GM18951 (cell line): ENCODE results near the gene PSENEN.

Experiments used
- POLR2A ChIP-seq: IDR thresholded peaks from 4 replicates; pipeline ENCODE4 v1.6.1; 2011; ENCODE audit warnings: mild to moderate bottlenecking; ENCODE audit not compliant: insufficient read length, insufficient read depth; ENCODE audit errors: extremely low read depth
- in situ Hi-C: fragments of 300-500 bp; cut with MboI; formaldehyde crosslinking; loops from one replicate; pipeline ENCODE4 v1.12.0; 2022; ENCODE audit warnings: low sequenced_read_pairs, mixed read lengths, inconsistent platforms; ENCODE audit not compliant: unreplicated experiment

PSENEN gene

GRCh38 chr19:35781650-35782049 lies 36.2 kb downstream of the PSENEN start:
- no peak for TF ChIP-seq POLR2A
- in situ Hi-C loops: no loop called here

- TF ChIP-seq POLR2A: no peak
- in situ Hi-C loops: no loop called here
These were observed 37.1 kb downstream of the PSENEN start for GRCh38 chr19:35782589-35782988.

GRCh38 chr19:35783469-35784434 lies 38.3 kb downstream of the PSENEN start:
- TF ChIP-seq POLR2A: no peak
- in situ Hi-C loops: no loop called here

DNA sequence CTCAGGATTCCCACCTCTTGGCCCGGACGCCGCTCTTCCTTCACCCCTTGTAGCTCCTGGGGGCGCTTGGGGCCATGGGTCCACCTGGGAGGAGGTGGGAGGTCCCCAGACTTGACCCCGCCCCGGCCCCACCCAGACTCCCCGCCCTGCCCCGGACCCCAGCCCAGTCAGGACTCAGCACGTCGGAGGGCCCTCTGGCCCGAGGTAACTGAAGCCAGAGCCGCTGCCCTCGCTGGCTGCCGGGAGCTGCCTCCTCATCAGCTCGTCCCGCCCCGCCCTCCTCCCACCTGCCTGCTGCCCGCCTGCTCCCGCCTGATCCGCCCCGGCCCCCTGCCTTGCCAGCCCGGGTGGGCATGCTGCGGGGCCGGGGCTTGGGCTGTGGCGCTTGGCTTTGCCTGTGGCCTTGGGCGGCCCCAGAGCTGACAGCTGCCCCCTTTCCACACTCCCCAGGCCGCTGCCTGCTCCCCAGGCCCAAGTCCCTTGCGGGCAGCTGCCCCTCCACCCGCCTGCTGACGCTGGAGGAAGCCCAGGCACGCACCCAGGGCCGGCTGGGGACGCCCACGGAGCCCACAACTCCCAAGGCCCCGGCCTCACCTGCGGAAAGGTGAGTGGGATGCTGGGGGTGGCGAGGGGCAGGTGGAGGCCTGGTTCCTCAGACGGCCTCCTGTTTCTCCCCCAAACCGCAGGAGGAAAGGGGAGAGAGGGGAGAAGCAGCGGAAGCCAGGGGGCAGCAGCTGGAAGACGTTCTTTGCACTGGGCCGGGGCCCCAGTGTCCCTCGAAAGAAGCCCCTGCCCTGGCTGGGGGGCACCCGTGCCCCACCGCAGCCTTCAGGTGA lies 39.3 kb downstream of the PSENEN start:
- no peak for TF ChIP-seq POLR2A
- in situ Hi-C loops: no loop called here

GRCh38 chr19:35785339-35785627 lies 39.8 kb downstream of the PSENEN start:
- no peak for TF ChIP-seq POLR2A
- in situ Hi-C loops: no loop called here

- no peak for TF ChIP-seq POLR2A
- in situ Hi-C loops: no loop called here
These were observed 41.1 kb downstream of the PSENEN start for GRCh38 chr19:35786299-35787160.

DNA sequence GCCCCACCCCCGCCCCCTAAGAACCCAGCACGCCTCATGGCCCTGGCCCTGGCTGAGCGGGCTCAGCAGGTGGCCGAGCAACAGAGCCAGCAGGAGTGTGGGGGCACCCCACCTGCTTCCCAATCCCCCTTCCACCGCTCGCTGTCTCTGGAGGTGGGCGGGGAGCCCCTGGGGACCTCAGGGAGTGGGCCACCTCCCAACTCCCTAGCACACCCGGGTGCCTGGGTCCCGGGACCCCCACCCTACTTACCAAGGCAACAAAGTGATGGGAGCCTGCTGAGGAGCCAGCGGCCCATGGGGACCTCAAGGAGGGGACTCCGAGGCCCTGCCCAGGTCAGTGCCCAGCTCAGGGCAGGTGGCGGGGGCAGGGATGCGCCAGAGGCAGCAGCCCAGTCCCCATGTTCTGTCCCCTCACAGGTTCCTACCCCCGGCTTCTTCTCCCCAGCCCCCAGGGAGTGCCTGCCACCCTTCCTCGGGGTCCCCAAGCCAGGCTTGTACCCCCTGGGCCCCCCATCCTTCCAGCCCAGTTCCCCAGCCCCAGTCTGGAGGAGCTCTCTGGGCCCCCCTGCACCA lies 41.9 kb downstream of the PSENEN start:
- TF ChIP-seq POLR2A: no peak
- in situ Hi-C loops: no loop called here

- in situ Hi-C loops: no loop called here
- TF ChIP-seq POLR2A: no peak
These were observed 42.9 kb downstream of the PSENEN start for GRCh38 chr19:35788205-35788960.

GRCh38 chr19:35789195-35789977 lies 43.9 kb downstream of the PSENEN start:
- no peak for TF ChIP-seq POLR2A
- in situ Hi-C loops: no loop called here

DNA sequence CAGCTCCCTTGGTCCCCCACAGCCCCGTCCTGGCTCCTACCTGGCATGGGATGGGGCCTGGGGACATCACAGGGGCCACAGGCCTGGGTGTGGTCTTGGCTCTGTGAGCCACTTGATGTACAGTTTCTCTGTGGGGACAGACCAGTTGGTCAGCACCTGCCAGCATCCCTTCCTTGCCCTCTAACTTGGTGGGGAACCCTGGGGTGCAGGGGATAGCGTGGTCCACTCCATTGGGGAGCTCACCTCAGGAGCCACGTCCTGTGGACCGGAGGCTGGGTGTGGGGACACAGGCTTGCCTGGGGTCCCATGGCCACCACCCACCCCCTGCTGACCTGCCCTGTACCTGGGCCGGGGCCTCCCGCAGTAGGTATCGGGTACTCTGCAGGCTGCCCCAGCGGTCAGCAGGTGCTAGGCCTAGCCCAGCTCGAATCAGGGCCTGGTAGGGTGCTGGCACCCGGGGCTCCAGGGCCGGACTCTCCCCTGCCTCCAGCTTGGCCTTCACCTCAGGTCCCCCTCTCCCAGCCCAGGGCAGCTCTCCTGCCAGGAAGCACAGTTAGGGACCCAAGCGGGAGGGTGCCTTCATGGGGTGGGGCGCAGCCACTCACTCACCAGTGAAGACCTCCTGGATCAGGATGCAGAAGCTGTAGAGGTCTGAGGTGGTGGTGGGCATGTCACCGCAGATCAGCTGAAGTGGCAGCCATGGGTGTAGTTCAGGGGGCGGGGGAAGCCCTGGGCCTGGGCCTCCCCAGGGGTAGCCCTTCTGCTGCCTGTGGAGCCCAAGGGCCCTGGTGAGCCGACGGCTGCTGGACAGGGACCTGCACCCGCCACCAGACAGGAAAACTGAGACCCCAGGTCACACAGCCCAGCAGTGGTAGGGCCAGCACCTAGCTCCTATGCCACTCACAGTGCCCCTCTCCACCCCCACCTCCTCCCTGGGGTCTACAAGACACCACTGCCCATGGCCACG lies 44.8 kb downstream of the PSENEN start:
- TF ChIP-seq POLR2A: no peak
- in situ Hi-C loops: no loop called here
